ENCODE results near the gene TMEM203. TPM values are rescaled to one million over a fixed set of nuclear protein-coding genes. Genes with fewer than 3 reads are reported as not detected.

TMEM203 gene
- total RNA-seq, 1 donor from 2014 or later = 24.3 TPM

DNA sequence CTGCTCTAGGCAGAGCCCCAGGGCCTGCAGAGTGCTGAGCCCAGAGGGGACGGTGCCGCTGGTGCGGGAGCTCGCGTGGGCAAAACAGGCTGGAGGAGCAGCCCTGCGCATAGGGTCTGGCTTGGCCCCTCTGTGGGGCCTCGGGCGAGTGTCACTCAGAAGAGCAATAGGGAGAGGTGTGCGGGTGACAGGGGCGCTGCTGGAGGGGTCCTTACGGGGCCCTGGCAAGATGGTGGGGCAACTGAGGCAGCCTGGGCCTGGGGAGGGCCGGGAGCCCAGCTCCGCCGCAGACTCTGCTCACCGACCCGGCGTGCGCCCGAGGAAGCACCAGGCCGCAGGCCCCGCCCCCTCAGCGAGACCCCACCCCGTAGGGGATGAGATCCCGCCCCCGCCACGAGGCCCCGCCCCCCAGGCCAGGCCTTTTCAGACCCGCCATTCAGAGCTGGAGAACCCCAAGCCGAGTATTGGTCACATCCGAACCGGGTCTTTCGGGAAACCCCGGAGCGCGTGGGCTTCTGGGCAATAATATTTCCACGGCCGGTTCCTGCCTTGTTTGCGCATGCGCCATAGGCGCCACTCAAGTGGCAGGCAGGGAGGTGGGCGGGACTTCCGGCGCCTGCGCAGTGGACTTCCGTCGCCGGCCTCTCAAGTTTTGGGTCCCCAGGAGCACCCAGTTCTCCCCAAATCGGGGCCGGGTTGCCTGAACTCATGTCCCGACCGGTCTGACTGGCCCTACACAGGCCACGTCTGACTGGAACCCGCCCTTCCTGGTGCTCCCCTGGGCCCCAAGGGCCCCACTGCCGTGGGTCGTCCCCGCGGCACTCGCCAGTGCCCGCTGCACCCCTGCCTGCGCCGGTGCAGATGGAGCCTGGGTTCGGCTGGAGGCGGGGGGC is 17.9 kb upstream of the TMEM203 start:
- intact Hi-C loops (cut with DNase I) = loop anchor here (1.0 to 10.0 kb wide), 5 partner anchors 17 to 429 kb away; partner anchors contain the start of genes ANAPC2, CCDC183, SSNA1 and TMEM141
- Histone ChIP-seq H3K4me1 (peaks cover 5 to 19% of the 10 kb centered on the region in 2 donors), H3K36me3 (no peaks in the 10 kb centered on the region), H3K4me3 (peak overlapping the region; percentile 75 to 89), H3K27me3 (no peaks in the 10 kb centered on the region), H3K9me3 (no peaks in the 10 kb centered on the region), H3K27ac (peak overlapping the region; percentile 94 to 95)
- peak; percentile 94 to 99 for DNase-seq (ENCODE audit: low spot score in 2 of 2)
- TF ChIP-seq, protein P1, sequence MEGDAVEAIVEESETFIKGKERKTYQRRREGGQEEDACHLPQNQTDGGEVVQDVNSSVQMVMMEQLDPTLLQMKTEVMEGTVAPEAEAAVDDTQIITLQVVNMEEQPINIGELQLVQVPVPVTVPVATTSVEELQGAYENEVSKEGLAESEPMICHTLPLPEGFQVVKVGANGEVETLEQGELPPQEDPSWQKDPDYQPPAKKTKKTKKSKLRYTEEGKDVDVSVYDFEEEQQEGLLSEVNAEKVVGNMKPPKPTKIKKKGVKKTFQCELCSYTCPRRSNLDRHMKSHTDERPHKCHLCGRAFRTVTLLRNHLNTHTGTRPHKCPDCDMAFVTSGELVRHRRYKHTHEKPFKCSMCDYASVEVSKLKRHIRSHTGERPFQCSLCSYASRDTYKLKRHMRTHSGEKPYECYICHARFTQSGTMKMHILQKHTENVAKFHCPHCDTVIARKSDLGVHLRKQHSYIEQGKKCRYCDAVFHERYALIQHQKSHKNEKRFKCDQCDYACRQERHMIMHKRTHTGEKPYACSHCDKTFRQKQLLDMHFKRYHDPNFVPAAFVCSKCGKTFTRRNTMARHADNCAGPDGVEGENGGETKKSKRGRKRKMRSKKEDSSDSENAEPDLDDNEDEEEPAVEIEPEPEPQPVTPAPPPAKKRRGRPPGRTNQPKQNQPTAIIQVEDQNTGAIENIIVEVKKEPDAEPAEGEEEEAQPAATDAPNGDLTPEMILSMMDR (IDR thresholded peaks at IDR 0.05) = no peak

DNA sequence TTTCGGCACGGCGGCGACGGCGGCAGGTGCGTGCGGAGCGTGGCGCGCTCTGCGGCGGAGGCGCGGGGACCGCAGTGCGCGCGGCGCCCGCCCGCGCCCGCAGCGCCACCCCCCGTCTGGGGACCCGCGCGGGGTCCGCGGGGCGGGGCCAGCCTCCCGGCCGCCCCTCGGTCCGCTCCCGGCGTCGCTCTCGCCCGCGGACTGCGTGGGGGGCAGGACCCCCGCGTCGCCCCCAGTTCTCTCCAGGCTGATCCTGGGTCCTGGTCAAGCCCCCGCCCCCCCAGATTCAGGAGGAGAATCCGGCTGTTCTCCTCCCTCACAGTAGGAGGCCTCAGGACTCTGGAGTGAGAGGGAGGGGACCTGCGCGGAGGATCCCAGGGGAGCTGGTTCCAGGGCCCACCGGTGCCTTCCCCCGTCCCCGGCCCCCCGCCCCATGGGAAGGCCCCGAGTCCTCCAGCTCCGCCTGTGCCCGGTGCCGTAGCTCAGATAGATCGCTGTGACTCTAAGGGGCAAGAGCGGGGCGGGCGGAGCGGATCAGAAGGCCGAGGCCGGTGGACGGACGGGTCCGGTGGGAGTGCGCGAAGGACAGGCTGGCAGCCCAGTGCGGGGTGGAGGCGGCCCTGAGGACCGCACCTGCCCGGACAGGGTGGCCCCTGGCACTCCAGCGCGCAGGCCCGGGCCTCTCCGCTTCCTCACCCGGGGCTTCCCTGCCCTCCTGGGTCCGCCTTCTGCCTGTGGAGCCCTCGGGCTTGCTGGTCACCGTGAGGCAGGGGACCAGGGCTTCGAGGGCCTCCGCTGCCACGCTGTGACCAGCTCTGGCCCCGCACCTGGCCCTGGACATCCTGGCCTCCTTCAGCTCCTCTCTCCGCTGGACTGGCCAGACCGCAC is 17.0 kb upstream of the TMEM203 start, which contains the start of gene RNF208:
Gene RNF208 (minus strand): TSS at position 51 of the 888 bp plus-strand sequence. CDS start 1,028 bp downstream, outside the sequence.
- Histone ChIP-seq H3K4me1 (peaks cover 5 to 19% of the 10 kb centered on the region in 2 donors), H3K36me3 (no peaks in the 10 kb centered on the region), H3K9me3 (no peaks in the 10 kb centered on the region), H3K27ac (peak within 1 kb of the TSS; percentile 94 to 95), H3K27me3 (no peaks in the 10 kb centered on the region), H3K4me3 (peak within 1 kb of the TSS; percentile 75 to 89)
- TF ChIP-seq, protein P1 (IDR thresholded peaks at IDR 0.05) = no peak
- DNase-seq (ENCODE audit: low spot score in 2 of 2) = no peak
- intact Hi-C loops (cut with DNase I) = loop anchor here (1.0 to 10.0 kb wide), 5 partner anchors 18 to 428 kb away; partner anchors contain the start of genes ANAPC2, CCDC183, SSNA1 and TMEM141

- intact Hi-C loops (cut with DNase I) = loop anchor here (10.0 kb wide), 1 partner anchor 427 kb away; the partner anchor contains the start of genes CCDC183 and TMEM141
- DNase-seq (ENCODE audit: low spot score in 2 of 2) = no peak
- TF ChIP-seq, protein P1 (IDR thresholded peaks at IDR 0.05) = no peak
- no peak overlapping the region for H3K27ac ChIP-seq
- no peaks in the 10 kb centered on the region for H3K27me3 ChIP-seq
- no peaks in the 10 kb centered on the region for H3K9me3 ChIP-seq
- H3K4me1 ChIP-seq = peaks cover 5 to 19% of the 10 kb centered on the region in 2 donors
- H3K4me3 ChIP-seq = peak overlapping the region; percentile 54 to 69
- no peaks in the 10 kb centered on the region for H3K36me3 ChIP-seq
Measured at GRCh38 chr9:137221506-137222111, 16.2 kb upstream of the TMEM203 start.

GRCh38 chr9:137221095-137221505 is 15.7 kb upstream of the TMEM203 start:
- intact Hi-C loops (cut with DNase I) = loop anchor here (10.0 kb wide), 1 partner anchor 426 kb away; the partner anchor contains the start of genes CCDC183 and TMEM141

More at GRCh38 chr9:137221095-137221505, 15.7 kb upstream of the TMEM203 start:
- Histone ChIP-seq H3K4me3 (peak overlapping the region; percentile 54 to 69), H3K27ac (no peak overlapping the region), H3K9me3 (no peaks in the 10 kb centered on the region), H3K27me3 (no peaks in the 10 kb centered on the region), H3K4me1 (peaks cover 5 to 19% of the 10 kb centered on the region in 2 donors), H3K36me3 (no peaks in the 10 kb centered on the region)
- TF ChIP-seq, protein P1 (IDR thresholded peaks at IDR 0.05) = no peak
- no peak for DNase-seq (ENCODE audit: low spot score in 2 of 2)

Measured in ascending aorta (tissue), 2 donors.